Left lobe of liver (tissue), 2 donors: ENCODE measurements around the gene SHB. TPM values are rescaled to one million over a fixed set of nuclear protein-coding genes. Genes with fewer than 3 reads are reported as not detected.

Source experiments
- ATAC-seq: fragments of 200-7000 bp; cut with Tn5 transposase; one replicate; pipeline ENCODE4 v1.9.1; 2020; ENCODE audit warnings: mild to moderate bottlenecking, moderate library complexity
- DNase-seq: peaks from one replicate; pipeline ENCODE4 v3.0.0-alpha.2; 2020; ENCODE audit warnings: low spot score
- total RNA-seq: library from RNA; stranded (reverse); gene quantifications from one replicate; pipeline ENCODE4 v1.2.1, GENCODE V29; 2021
- donor health status: DM: no; HTN: no; CAD: no; lungs with moderate emphysema.
- donor health status: DM: no; HTN: yes; CAD: no.

SHB gene
- total RNA-seq, 1 donor from 2014 or later, result 14.1 TPM

- DNase-seq (no peak), ATAC-seq (no peak)
Measured at GRCh38 chr9:37942621-37943344, 126.2 kb downstream of the SHB start.

- ATAC-seq (no peak), DNase-seq (no peak)
Measured at GRCh38 chr9:37941253-37941652, 127.8 kb downstream of the SHB start.

DNA sequence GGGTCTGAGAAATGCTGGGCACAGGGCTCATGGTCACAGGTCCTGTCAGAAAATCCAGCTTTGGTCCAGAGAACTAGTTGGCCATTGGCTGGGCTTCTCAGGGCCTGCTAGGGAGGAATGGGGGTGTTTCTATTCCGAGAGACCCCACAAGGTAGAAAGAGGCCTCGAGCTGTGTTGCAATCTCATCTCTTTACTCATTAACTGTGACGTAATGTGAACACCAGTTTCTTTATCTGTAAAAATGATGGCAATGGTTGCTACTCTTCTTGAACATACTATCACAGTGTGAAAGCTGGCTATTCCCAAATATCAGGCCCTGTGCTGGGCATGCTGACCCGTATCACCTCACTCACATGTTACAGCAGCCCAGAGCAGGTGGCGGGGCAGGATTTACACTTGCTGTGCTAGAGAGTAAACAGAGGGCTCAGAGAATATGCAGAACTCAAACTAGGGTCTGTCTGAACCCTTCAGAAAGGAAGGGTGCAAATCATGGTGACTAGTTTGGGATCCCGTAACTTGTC, 129.4 kb downstream of the SHB start:
- ATAC-seq (peak; percentile 25), DNase-seq (no peak)

DNA sequence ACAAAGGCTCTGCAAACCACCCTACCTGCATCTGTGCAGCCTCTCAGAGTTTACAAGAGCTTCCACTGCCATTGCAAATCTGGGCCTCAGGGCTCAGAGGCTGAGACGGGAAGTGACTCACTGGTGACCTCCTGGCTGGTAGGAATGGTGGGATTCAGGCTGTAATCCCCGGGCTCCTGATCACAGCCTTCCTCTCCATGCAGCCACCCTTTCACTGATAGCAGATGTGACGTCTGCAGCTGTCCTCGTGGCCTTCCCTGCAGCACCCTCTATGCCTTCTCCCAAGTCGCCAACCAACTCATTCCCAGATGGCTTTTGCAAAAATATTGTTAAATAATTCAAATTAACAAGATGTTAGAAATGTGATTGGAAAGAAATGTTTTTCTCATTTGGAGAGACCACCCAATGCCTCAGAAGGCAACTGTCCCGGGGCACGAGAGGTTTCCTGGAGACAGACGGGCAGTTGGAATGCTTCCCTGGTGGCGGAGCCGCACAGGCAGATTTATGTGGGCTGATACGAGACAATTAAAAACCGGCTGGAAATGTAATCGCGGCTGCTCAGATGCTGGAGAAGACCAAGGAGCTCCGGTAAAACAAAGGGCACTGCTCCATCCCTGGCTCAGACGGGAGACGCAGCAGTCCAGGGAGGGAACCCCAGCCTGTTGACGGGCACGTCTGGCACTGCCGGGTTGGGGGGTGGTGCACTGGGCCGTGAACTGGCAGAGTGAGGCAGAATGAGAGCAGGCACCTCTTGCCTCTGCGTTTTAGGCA, 130.7 kb downstream of the SHB start:
- DNase-seq, result no peak
- peak; percentile 17 for ATAC-seq

DNA sequence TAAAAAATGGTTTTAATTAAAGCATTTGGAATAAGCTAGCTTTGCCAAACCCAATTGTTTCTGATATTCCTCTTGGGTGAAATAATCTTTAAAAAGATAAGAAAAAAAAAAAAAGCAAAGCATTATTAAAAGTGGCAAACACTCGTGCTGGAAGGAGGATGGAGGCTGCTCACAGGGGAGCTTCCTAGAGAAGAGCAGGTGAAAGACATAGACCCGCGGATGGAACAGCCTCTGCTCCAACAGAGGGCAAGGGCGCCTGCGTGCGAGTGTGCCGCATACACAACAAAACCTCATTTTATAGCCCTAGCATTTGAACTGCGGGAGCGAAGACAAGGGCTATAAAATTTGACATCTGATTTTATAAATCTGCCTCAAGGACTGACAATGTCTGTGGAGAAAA, 131.7 kb downstream of the SHB start:
- no peak for ATAC-seq
- DNase-seq, result no peak

DNA sequence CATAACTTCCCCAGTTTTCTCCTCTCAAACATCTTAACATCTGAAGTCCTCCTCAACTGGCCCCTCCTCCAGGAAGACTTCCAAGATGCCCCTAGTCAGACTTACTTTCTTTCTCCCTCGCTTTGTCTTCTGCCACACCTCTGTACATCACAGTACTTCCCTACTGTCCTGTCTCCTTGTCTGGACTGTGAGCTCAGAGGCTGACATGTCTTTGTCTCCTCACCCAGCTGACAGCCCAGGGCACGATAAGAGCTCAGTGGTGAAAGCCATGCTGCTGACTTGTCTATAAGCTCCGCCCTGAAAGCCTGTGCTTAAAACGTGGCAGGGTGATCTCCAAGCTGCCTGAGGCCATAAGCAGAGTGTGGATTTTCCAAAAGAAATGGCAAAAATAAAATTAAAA, 132.1 kb downstream of the SHB start:
- ATAC-seq (no peak), DNase-seq (no peak)

DNA sequence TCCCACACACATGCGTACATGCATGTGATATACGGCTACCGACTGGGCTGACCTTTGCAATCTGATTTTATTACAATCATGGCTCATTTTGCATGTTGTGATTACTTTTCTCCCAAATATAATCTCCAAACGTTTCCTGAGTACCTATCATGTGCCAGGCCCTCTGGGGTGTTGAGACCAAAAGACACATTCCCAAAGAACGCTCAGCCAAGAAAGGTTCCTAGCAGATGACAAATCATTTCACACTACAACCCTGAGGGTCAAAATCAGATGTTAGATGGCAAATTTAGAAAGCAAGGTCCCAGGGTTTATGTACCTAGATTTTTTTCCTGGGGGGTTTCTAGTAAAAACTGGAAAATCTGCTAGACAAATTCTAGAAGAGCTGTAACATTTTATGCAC, 132.7 kb downstream of the SHB start:
- ATAC-seq (no peak), DNase-seq (no peak)

DNA sequence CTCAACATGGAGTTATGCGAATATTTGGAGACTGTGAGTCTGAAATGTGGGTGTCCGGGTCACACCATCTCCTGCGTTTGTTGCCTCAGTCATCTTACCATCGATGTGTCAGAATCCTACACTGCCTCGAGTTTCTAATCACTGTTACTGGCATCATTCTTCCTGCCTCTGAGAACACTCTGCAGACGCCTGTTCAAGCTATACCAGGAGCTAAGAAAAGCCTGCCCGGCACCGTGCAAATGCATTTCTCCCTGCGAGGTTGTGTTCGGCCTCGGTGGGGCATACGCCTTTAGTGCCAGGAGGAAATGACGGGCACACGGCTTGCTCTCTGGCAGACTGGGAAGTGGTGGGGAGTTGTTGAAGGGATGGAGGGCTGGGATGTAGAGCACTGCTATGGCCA, 133.9 kb downstream of the SHB start:
- ATAC-seq (no peak), DNase-seq (no peak)

- no peak for DNase-seq
- ATAC-seq, result no peak
Measured at GRCh38 chr9:37931592-37931991, 137.4 kb downstream of the SHB start.

- ATAC-seq, result no peak
- no peak for DNase-seq
Measured at GRCh38 chr9:37929441-37929895, 139.6 kb downstream of the SHB start.

GRCh38 chr9:37928552-37929430, 140.2 kb downstream of the SHB start:
- DNase-seq (no peak), ATAC-seq (peak; percentile 9)

DNA sequence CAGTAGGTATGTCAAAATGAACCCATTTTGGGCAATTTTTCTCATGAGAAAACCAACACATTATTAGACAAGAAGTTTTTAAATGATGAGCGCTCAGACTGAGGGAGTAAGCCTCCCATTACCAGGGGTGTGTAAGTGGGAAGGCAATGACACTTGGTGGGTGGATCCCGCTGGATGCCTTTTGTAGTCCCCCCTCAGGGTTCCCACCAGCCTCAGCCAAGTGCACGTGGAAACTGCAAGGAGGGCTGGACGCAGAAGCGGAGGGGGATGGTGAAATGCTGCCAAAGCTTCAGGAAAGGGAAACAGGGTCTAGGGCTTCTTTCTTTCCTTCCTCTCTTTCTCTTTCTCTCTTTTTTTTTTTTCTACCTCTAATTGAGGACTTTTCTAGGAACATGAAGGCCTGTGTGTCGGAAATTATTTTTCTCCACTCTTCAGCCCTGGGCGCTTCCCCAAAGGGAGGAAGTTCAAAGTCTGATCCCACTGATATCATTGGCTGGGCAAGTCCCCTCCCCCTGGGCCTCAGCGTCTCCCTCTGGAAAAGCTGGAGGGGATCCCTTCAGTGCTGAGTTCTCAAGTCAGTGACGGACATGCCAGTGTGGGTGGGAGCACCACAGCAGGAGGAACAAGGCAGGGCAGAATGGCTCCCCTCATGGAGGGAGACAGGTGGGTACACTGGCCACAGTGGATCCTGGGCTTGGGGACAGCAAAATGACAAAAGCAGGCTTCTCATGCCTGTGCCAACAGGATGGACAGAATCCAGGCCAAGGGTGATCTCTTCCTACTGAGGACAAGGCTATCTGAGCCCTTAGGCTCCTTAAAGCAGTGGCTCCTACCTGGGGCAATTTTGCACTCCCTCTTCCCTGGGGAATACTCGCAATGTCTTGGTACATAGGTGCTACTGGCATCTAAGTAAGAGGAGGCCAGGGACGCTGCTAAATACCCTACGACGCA, 141.2 kb downstream of the SHB start:
- ATAC-seq (peak; percentile 87), DNase-seq (no peak)

- DNase-seq (no peak), ATAC-seq (no peak)
Measured at GRCh38 chr9:37927132-37927531, 141.9 kb downstream of the SHB start.

GRCh38 chr9:37926737-37927118, 142.3 kb downstream of the SHB start:
- ATAC-seq, result no peak
- DNase-seq, result no peak

DNA sequence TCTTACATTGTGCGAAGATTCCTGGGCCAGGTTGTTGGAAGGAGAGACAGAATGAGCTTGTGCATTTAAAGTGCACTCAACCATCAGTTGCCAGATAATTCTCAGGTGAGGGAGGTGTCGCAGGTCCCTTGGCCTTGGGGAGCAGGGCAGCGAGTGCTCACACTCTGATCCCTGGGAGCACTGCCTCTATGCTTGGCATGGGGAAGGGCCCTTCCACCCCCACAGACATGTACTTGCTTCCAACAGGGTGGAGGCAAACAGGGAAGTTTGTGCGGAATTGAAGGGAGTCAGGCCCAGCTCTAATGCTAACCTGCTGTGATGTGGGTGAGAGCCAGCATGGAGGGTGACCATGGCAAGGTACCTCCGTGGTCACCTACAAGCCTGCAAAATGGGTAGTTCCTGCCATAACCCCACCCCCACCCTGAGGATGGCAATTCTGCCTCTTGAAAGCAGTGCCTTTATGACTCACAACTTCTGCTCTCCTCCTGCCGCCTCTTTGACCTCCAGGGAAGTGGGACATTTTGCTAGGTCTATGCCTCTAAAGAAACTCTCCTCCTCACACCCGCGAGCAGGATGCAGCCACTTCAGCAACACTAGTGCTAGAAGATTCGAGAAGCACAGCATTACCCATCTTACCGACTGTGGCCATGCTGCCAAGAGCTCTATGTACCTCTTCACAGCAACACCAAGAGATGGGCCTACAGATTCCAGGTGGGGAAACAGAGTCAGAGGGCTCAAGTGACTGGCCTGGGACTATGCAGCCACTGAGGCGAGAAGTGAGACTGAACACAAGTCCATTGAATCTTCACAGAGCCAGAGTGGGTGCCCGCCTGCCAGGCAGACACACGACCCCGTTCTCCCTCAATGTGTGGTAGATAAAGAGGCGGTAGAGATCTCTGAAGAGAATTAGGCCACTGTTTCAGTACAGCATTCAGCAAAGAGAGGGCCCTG, 143.0 kb downstream of the SHB start:
- no peak for ATAC-seq
- no peak for DNase-seq

GRCh38 chr9:37925006-37925405, 144.0 kb downstream of the SHB start:
- no peak for ATAC-seq

GRCh38 chr9:37924538-37924937, 144.5 kb downstream of the SHB start:
- no peak for ATAC-seq
- DNase-seq, result no peak

More at GRCh38 chr9:37925006-37925405, 144.0 kb downstream of the SHB start:
- DNase-seq, result no peak

GRCh38 chr9:37923796-37924427, 145.1 kb downstream of the SHB start:
- DNase-seq, result no peak
- ATAC-seq, result no peak
